ENCODE data around the gene CEP295NL. TPM values are rescaled to one million over a fixed set of nuclear protein-coding genes. Genes with fewer than 3 reads are reported as not detected.

Gene CEP295NL
- total and polyA plus RNA-seq, 2 of the 8 experiments (the other 6 are each of a cell fraction or from before 2014, with no cell fraction given) = 0.06 to 2.0 TPM

DNA sequence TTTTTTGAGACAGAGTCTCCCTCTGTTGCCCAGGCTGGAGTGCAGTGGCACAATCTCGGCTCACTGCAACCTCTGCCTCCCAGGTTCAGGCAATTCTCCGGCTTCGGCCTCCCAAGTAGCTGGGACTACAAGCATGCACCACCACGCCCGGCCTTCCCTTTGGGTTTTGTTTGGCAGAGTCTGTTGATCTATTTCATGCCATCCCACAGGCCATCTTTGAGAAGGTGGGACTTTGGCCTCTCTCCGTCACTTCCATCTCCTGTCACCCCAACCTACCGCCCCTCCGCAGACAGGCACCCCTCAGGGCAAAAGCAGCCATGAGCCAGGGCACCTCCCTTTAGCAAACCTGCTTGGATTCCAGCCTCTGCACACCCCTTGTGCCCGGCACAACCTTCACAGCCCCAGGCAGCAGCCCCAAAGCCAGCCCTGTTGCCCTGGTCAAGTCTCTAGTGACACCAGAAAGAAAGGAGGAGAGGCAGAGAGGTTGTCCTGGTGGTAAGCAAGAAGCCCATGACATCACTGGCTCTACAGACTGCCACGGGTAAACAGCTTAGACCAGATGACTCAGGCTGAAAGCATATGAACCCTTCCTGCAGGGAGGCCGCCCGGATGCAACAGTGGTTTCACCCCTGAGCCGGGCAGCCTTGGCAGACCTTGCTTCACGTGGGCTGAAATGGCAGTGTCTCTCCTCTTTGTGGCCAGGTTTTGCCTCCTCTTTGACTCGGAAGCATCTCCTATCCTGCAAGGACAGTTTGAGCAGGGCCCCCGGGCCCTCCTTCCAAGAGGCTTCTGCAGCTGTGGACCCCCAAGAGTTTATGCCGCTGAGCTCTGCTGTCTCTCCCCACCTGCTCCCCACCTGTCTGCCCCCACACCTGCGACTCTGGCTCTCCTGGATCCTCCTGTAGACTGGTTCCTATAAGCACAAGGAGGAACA is 30.3 kb upstream of the CEP295NL start (continued):
- TF ChIP-seq, protein P1, sequence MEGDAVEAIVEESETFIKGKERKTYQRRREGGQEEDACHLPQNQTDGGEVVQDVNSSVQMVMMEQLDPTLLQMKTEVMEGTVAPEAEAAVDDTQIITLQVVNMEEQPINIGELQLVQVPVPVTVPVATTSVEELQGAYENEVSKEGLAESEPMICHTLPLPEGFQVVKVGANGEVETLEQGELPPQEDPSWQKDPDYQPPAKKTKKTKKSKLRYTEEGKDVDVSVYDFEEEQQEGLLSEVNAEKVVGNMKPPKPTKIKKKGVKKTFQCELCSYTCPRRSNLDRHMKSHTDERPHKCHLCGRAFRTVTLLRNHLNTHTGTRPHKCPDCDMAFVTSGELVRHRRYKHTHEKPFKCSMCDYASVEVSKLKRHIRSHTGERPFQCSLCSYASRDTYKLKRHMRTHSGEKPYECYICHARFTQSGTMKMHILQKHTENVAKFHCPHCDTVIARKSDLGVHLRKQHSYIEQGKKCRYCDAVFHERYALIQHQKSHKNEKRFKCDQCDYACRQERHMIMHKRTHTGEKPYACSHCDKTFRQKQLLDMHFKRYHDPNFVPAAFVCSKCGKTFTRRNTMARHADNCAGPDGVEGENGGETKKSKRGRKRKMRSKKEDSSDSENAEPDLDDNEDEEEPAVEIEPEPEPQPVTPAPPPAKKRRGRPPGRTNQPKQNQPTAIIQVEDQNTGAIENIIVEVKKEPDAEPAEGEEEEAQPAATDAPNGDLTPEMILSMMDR (IDR thresholded peaks at IDR 0.05; ENCODE audit: control extremely low read depth in 1 of 3, insufficient read depth in 1 of 3, low read depth in 1 of 3, low read length in 3 of 3) = no peak
- TF ChIP-seq FOSL1 (IDR thresholded peaks at IDR 0.05; ENCODE audit: insufficient read depth, low read depth, low read length) (no peak), TAF1 (IDR thresholded peaks at IDR 0.05; ENCODE audit: low read depth, low read length) (no peak), RAD21 (IDR thresholded peaks at IDR 0.05 in 1 of 2, conservative IDR thresholded peaks at IDR 0.05 in 1 of 2; ENCODE audit: low read depth in 2 of 2, low read length in 2 of 2) (no peak), JUND (IDR thresholded peaks at IDR 0.05; ENCODE audit: low read length) (no peak), TAF7 (optimal IDR thresholded peaks at IDR 0.05; ENCODE audit: borderline replicate concordance, low read depth, low read length) (no peak)

Measured in H1 (cell line).